HCT116 (cell line): Measurements from ENCODE around the gene DDX24. TPM values are rescaled to one million over a fixed set of nuclear protein-coding genes. Genes with fewer than 3 reads are reported as not detected.

ENCODE experiments used
- ATAC-seq: fragments of 200-7000 bp; cut with Tn5 transposase; 2 replicates; pipeline ENCODE4 v1.9.1; 2020; ENCODE audit warnings: mild to moderate bottlenecking, moderate library complexity
- BruUV-seq: library from RNA; stranded (reverse); fragments of 400-500 nt; replicated peaks from 2 replicates; lab custom pipeline; 2021; lab: Mats Ljungman, UMichigan
- CTCF ChIA-PET: fragments of 300-600 bp; sonication (Branson Sonifier 250); formaldehyde crosslinking; loops from one replicate; lab custom pipeline; 2021; ENCODE audit warnings: antibody characterized with exemption; lab: Charles Lee
- POLR2A ChIA-PET: fragments of 300-600, 350-600 bp; sonication (Branson Sonifier 250); formaldehyde crosslinking; loops from one replicate; lab custom pipeline; 2021; ENCODE audit warnings: antibody characterized with exemption; lab: Charles Lee
- RAD21 ChIA-PET, 2 experiments: fragments of 300-600 bp; sonication (Branson Sonifier 250); formaldehyde crosslinking; loops; one replicate each; lab custom pipeline; 2023; ENCODE audit warnings: low total read pairs in 2 of 2; ENCODE audit not compliant: uncharacterized antibody in 2 of 2, unreplicated experiment in 2 of 2, low non-redundant PET in 1 of 2; lab: Charles Lee
- DNase-seq: peaks from one replicate; pipeline ENCODE4 v3.0.0-alpha.2; 2010; ENCODE audit warnings: low read depth, low spot score
- H2AFZ ChIP-seq: fragments of 200-600 bp; shearing (Covaris generic), sonication (generic); 2 replicates; pipeline ENCODE4 v1.6.1; 2017; ENCODE audit warnings: low read depth, mixed run types, mixed read lengths, antibody characterized with exemption, low read length; ENCODE audit not compliant: poor library complexity, severe bottlenecking
- H3K27ac ChIP-seq: 2 replicates; pipeline ENCODE4 v1.5.1; 2012; ENCODE audit warnings: low read depth, low read length
- H3K27me3 ChIP-seq: fragments of 200-600 bp; sonication (generic); 2 replicates; pipeline ENCODE4 v1.6.1; 2016; ENCODE audit warnings: mixed run types, low read length, mixed read lengths; ENCODE audit not compliant: insufficient read depth
- H3K36me3 ChIP-seq, 2 experiments: fragments of 200-500 bp in 1 of 2; fragments of 200-600 bp in 1 of 2; sonication (Bioruptor generic) in 1 of 2; sonication (generic) in 1 of 2; 2 replicates each; pipeline versions ENCODE4 v1.5.1 to v1.6.1; 2014 to 2016; ENCODE audit warnings: low read length in 2 of 2, inconsistent platforms in 1 of 2, mixed read lengths in 1 of 2, mixed run types in 1 of 2; ENCODE audit not compliant: insufficient read depth in 2 of 2, control insufficient read depth in 1 of 2
- H3K4me1 ChIP-seq, 2 experiments: fragments of 200-600 bp in 1 of 2; sonication (generic) in 1 of 2; 2 replicates each; pipeline versions ENCODE4 v1.5.1 to v1.6.1; 2012 to 2017; ENCODE audit warnings: low read length in 2 of 2, inconsistent platforms in 1 of 2, mild to moderate bottlenecking in 1 of 2, mixed read lengths in 1 of 2, mixed run types in 1 of 2, moderate library complexity in 1 of 2; ENCODE audit not compliant: insufficient read depth in 2 of 2, control insufficient read depth in 1 of 2
- H3K4me2 ChIP-seq: fragments of 200-600 bp; sonication (generic); 2 replicates; pipeline ENCODE4 v1.6.1; 2017; ENCODE audit warnings: mixed run types, low read length, mixed read lengths
- H3K4me3 ChIP-seq, 2 experiments: fragments of 200-600 bp in 1 of 2; sonication (generic) in 1 of 2; replicated peaks in 1 of 2; 2 replicates each; pipeline ENCODE4 v1.5.1; 2011 to 2016; ENCODE audit warnings: low read length in 2 of 2, control low read depth in 1 of 2, low read depth in 1 of 2, mild to moderate bottlenecking in 1 of 2, mixed read lengths in 1 of 2, mixed run types in 1 of 2
- H3K79me2 ChIP-seq: fragments of 200-600 bp; sonication (generic); 2 replicates; pipeline ENCODE4 v1.6.1; 2017; ENCODE audit warnings: mild to moderate bottlenecking, mixed run types, low read length, moderate library complexity, mixed read lengths; ENCODE audit not compliant: insufficient read depth
- H3K9ac ChIP-seq: fragments of 200-600 bp; sonication (generic); 2 replicates; pipeline ENCODE4 v1.6.1; 2016; ENCODE audit warnings: low read length, mixed read lengths
- H3K9me2 ChIP-seq: fragments of 200-600 bp; sonication (generic), shearing (Covaris generic); 2 replicates; pipeline ENCODE4 v1.6.1; 2017; ENCODE audit warnings: mixed run types, mild to moderate bottlenecking, moderate library complexity; ENCODE audit not compliant: insufficient read depth
- H3K9me3 ChIP-seq, 2 experiments: fragments of 200-500 bp in 1 of 2; fragments of 200-600 bp in 1 of 2; sonication (Bioruptor generic) in 1 of 2; sonication (generic) in 1 of 2; 2 replicates each; pipeline ENCODE4 v1.6.1; 2014 to 2017; ENCODE audit warnings: low read length in 2 of 2, mixed read lengths in 2 of 2, inconsistent platforms in 1 of 2, low read depth in 1 of 2, mild to moderate bottlenecking in 1 of 2, mixed run types in 1 of 2, moderate library complexity in 1 of 2; ENCODE audit not compliant: control insufficient read depth in 1 of 2, insufficient read depth in 1 of 2
- H4K20me1 ChIP-seq: fragments of 200-600 bp; sonication (generic), shearing (Covaris generic); 2 replicates; pipeline ENCODE4 v1.6.1; 2017; ENCODE audit warnings: mixed run types, mild to moderate bottlenecking, moderate library complexity; ENCODE audit not compliant: insufficient read depth
- CBX3 ChIP-seq: IDR thresholded peaks from 2 replicates; pipeline ENCODE4 v1.6.1; 2012; ENCODE audit warnings: low read depth
- CEBPB ChIP-seq: IDR thresholded peaks from 2 replicates; pipeline ENCODE4 v1.6.1; 2012; ENCODE audit warnings: low read depth
- EGR1 ChIP-seq: IDR thresholded peaks from 2 replicates; pipeline ENCODE4 v1.6.1; 2012; ENCODE audit warnings: low read depth
- ELF1 ChIP-seq: IDR thresholded peaks from 2 replicates; pipeline ENCODE4 v1.6.1; 2012; ENCODE audit warnings: low read depth, borderline replicate concordance
- EZH2 ChIP-seq: fragments of 200-600 bp; sonication (generic); IDR thresholded peaks from 2 replicates; pipeline ENCODE4 v1.6.1; 2017; ENCODE audit warnings: antibody characterized with exemption, mixed run types
- EZH2phosphoT487 ChIP-seq: fragments of 200-600 bp; IDR thresholded peaks from 2 replicates; pipeline ENCODE4 v1.6.1; 2018; ENCODE audit warnings: antibody characterized with exemption, borderline replicate concordance
- FOSL1 ChIP-seq: IDR thresholded peaks from 2 replicates; pipeline ENCODE4 v1.6.1; 2012; ENCODE audit warnings: low read depth
- RAD21 ChIP-seq: IDR thresholded peaks from 2 replicates; pipeline ENCODE4 v1.6.1; 2012; ENCODE audit warnings: low read depth, mild to moderate bottlenecking
- SP1 ChIP-seq: IDR thresholded peaks from 2 replicates; pipeline ENCODE4 v1.6.1; 2012; ENCODE audit warnings: low read depth
- TCF7L2 ChIP-seq: IDR thresholded peaks from 2 replicates; pipeline ENCODE4 v1.7.0; 2011; ENCODE audit warnings: borderline replicate concordance, inconsistent platforms; ENCODE audit not compliant: insufficient read depth, insufficient read length; ENCODE audit errors: extremely low read depth
- YY1 ChIP-seq: IDR thresholded peaks from 2 replicates; pipeline ENCODE4 v1.6.1; 2011; ENCODE audit warnings: low read length, low read depth, moderate library complexity, mild to moderate bottlenecking; ENCODE audit not compliant: insufficient replicate concordance; ENCODE audit errors: extremely low read depth
- intact Hi-C: fragments of 100-400 bp; cut with micrococcal nuclease; formaldehyde crosslinking; loops from 2 replicates; pipeline ENCODE4 v1.10.0; 2022
- total RNA-seq: library from RNA; stranded (reverse); gene quantifications from one replicate; pipeline ENCODE4 v1.2.1, GENCODE V29; 2021; ENCODE audit not compliant: unreplicated experiment
- TF ChIP-seq, protein P1 (sequence below): IDR thresholded peaks from 2 replicates; pipeline ENCODE4 v1.6.1; 2012; ENCODE audit warnings: low read depth
- TF ChIP-seq, protein P2 (sequence below): IDR thresholded peaks from 2 replicates; pipeline ENCODE4 v1.6.1; 2011; ENCODE audit warnings: mild to moderate bottlenecking, low read length, moderate library complexity; ENCODE audit not compliant: insufficient replicate concordance; ENCODE audit errors: extremely low read depth
- TF ChIP-seq, protein P3 (sequence below): IDR thresholded peaks from 2 replicates; pipeline ENCODE4 v1.6.1; 2012

The DDX24 gene
- total RNA-seq, 1 experiment from 2014 or later, result 169 TPM

DNA sequence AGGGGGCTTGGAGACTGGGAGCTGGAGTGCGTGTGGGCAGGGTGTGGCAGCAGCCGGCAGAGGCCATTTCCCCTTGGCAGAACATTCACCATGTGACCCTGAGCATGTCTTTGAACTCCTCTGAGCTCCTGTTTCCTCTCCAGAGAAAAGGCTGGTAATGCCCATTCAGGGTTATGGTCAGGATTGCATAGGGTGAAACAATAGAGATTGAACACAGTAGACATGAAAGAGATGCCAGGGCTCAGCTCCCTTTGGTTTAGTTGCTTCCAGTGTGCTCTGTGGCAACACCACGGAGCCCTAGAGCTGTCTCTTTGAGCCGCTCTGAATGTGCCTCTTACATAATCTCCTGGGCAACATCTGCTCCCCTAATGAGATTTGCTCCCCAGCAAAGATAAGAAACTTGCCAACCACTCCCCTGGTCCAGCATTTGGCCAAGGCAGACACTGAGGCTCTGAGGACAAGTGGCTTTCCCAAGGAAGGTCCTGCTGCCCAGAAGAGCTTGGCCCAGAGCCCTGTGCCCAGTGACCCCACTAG, 34.1 kb upstream of the DDX24 start:
- DNase-seq, result no peak
- Histone ChIP-seq H2AFZ (no peak overlapping the region), H3K9me2 (no peaks in the 10 kb centered on the region), H3K79me2 (no peaks in the 10 kb centered on the region), H3K4me2 (no peak overlapping the region), H3K27me3 (peaks cover 3% of the 10 kb centered on the region; the same call in 1 of the 2 replicates), H3K4me3 (no peak overlapping the region)
- POLR2A ChIA-PET, result interaction anchor here (0.9 kb wide), 1 partner anchor 13 kb away, joined by 3 read pairs; no protein-coding TSS in a partner anchor
- intact Hi-C loops, result no loop called here
- TF ChIP-seq EZH2phosphoT487 (no peak), TCF7L2 (peak; percentile 43)
- TF ChIP-seq, all 23 proteins: peak for 1
- no TSS peak for BruUV-seq
- H3K9me3 ChIP-seq, result peaks cover 0 to 5% of the 10 kb centered on the region in 2 experiments; a peak in 2 of 4 replicates
- ChIA-PET CTCF (no interaction called here), RAD21 (no interaction called here)
- no peaks in the 10 kb centered on the region for H3K36me3 ChIP-seq
- H4K20me1 ChIP-seq, result no peaks in the 10 kb centered on the region
- no peak overlapping the region for H3K9ac ChIP-seq
- peaks cover 0 to 18% of the 10 kb centered on the region in 2 experiments; a peak in 1 of 4 replicates for H3K4me1 ChIP-seq
- H3K27ac ChIP-seq, result no peak overlapping the region
- no peak for ATAC-seq

DNA sequence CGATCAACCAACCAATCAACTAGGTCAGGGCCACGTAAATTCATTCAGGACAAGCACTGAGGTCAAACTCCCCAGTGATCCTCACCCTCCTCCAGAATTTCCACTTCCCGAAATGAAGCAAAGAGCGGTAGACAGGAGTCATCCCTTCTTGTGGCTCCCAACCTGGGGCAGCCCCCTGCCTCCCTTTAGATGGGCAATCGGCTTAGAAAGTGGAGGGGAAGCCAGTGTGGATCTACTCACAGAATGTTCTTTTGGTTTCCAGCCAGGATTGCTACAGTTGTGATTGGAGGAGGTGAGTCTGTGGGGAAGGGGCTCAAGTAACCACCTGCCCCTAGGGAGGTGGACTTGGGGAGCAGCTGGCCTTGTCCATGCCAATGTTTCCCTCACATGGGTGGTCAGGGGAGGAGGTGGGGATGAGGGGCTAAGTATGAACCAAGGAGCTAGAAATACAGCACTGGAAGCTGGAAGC, 33.6 kb upstream of the DDX24 start:
- ChIA-PET CTCF (no interaction called here), POLR2A (interaction anchor here (0.9 kb wide), 1 partner anchor 14 kb away, joined by 3 read pairs; no protein-coding TSS in a partner anchor), RAD21 (no interaction called here)
- Histone ChIP-seq H3K4me3 (no peak overlapping the region), H3K4me2 (no peak overlapping the region), H4K20me1 (no peaks in the 10 kb centered on the region), H2AFZ (no peak overlapping the region), H3K27ac (no peak overlapping the region), H3K79me2 (no peaks in the 10 kb centered on the region), H3K9ac (no peak overlapping the region), H3K4me1 (peaks cover 0 to 18% of the 10 kb centered on the region in 2 experiments; a peak in 1 of 4 replicates), H3K9me3 (peaks cover 0 to 5% of the 10 kb centered on the region in 2 experiments; a peak in 2 of 4 replicates), H3K9me2 (no peaks in the 10 kb centered on the region), H3K36me3 (no peaks in the 10 kb centered on the region), H3K27me3 (peaks cover 3% of the 10 kb centered on the region; the same call in 1 of the 2 replicates)
- intact Hi-C loops, result no loop called here
- BruUV-seq, result no TSS peak
- DNase-seq, result no peak
- ATAC-seq, result no peak
- TF ChIP-seq, protein P1, sequence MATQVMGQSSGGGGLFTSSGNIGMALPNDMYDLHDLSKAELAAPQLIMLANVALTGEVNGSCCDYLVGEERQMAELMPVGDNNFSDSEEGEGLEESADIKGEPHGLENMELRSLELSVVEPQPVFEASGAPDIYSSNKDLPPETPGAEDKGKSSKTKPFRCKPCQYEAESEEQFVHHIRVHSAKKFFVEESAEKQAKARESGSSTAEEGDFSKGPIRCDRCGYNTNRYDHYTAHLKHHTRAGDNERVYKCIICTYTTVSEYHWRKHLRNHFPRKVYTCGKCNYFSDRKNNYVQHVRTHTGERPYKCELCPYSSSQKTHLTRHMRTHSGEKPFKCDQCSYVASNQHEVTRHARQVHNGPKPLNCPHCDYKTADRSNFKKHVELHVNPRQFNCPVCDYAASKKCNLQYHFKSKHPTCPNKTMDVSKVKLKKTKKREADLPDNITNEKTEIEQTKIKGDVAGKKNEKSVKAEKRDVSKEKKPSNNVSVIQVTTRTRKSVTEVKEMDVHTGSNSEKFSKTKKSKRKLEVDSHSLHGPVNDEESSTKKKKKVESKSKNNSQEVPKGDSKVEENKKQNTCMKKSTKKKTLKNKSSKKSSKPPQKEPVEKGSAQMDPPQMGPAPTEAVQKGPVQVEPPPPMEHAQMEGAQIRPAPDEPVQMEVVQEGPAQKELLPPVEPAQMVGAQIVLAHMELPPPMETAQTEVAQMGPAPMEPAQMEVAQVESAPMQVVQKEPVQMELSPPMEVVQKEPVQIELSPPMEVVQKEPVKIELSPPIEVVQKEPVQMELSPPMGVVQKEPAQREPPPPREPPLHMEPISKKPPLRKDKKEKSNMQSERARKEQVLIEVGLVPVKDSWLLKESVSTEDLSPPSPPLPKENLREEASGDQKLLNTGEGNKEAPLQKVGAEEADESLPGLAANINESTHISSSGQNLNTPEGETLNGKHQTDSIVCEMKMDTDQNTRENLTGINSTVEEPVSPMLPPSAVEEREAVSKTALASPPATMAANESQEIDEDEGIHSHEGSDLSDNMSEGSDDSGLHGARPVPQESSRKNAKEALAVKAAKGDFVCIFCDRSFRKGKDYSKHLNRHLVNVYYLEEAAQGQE, result no peak
- no peak for TF ChIP-seq EGR1
- no peak for TF ChIP-seq YY1
- TF ChIP-seq, protein P2, sequence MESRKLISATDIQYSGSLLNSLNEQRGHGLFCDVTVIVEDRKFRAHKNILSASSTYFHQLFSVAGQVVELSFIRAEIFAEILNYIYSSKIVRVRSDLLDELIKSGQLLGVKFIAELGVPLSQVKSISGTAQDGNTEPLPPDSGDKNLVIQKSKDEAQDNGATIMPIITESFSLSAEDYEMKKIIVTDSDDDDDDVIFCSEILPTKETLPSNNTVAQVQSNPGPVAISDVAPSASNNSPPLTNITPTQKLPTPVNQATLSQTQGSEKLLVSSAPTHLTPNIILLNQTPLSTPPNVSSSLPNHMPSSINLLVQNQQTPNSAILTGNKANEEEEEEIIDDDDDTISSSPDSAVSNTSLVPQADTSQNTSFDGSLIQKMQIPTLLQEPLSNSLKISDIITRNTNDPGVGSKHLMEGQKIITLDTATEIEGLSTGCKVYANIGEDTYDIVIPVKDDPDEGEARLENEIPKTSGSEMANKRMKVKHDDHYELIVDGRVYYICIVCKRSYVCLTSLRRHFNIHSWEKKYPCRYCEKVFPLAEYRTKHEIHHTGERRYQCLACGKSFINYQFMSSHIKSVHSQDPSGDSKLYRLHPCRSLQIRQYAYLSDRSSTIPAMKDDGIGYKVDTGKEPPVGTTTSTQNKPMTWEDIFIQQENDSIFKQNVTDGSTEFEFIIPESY, result no peak
- TF ChIP-seq FOSL1, result no peak
- TF ChIP-seq EZH2phosphoT487, result no peak
- TF ChIP-seq, protein P3, sequence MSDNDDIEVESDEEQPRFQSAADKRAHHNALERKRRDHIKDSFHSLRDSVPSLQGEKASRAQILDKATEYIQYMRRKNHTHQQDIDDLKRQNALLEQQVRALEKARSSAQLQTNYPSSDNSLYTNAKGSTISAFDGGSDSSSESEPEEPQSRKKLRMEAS, result no peak
- no peak for TF ChIP-seq EZH2
- no peak for TF ChIP-seq RAD21
- no peak for TF ChIP-seq ELF1
- TF ChIP-seq CBX3, result no peak
- no peak for TF ChIP-seq SP1
- no peak for TF ChIP-seq CEBPB
